HG03045 (cell line): ENCODE data around the gene STAT6.

Experiments used
- ATAC-seq: cut with Tn5 transposase; IDR thresholded peaks from one replicate; pipeline ENCODE4 v1.9.1; 2021; ENCODE audit warnings: mild to moderate bottlenecking, moderate library complexity; ENCODE audit not compliant: unreplicated experiment

The STAT6 gene

DNA sequence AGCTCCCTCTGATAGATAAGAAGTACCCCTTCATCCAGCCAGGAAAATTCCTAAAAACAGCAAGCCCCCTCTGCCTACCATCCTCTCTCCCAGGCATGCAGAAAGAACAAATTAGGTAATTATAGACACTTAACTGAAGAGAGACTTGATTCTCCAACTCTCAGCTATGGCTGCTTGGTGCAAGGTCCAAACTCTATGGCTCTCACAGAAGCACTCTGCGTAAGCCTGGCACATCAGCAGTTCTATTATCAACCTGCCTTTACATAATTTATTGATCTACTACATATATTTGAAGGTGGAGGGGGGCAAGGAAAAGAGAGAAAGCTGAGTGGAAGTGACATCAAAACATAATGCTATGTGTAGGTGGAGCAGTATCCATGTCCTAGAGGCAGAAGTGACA, 60.2 kb downstream of the STAT6 start:
- ATAC-seq: no peak

GRCh38 chr12:57049890-57050289, 61.3 kb downstream of the STAT6 start, which contains the start of gene MYO1A:
Gene MYO1A (minus strand): TSS chr12:57050129. CDS start chr12:57048323, 1,806 bp downstream.
- ATAC-seq: no peak

DNA sequence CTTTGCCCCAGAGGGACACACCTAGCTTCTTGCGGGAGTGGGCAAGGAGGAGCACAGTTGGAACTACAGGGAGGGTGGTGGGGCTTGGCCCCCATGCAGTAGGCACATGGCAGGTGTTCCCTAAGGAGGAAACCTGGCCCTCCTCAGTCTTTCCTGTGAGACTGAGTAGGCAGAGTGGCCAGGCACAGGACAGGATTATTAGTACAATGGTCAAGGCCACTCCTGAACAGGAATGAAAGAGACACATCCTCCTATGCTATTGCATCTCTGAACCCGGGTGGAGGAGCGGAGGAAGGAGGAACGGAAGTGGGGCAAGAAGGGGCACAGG, 62.1 kb downstream of the STAT6 start:
- no peak for ATAC-seq

GRCh38 chr12:57048423-57049118, 62.6 kb downstream of the STAT6 start:
- no peak for ATAC-seq

- ATAC-seq: no peak
Observed at GRCh38 chr12:57047981-57048380, 63.2 kb downstream of the STAT6 start.

DNA sequence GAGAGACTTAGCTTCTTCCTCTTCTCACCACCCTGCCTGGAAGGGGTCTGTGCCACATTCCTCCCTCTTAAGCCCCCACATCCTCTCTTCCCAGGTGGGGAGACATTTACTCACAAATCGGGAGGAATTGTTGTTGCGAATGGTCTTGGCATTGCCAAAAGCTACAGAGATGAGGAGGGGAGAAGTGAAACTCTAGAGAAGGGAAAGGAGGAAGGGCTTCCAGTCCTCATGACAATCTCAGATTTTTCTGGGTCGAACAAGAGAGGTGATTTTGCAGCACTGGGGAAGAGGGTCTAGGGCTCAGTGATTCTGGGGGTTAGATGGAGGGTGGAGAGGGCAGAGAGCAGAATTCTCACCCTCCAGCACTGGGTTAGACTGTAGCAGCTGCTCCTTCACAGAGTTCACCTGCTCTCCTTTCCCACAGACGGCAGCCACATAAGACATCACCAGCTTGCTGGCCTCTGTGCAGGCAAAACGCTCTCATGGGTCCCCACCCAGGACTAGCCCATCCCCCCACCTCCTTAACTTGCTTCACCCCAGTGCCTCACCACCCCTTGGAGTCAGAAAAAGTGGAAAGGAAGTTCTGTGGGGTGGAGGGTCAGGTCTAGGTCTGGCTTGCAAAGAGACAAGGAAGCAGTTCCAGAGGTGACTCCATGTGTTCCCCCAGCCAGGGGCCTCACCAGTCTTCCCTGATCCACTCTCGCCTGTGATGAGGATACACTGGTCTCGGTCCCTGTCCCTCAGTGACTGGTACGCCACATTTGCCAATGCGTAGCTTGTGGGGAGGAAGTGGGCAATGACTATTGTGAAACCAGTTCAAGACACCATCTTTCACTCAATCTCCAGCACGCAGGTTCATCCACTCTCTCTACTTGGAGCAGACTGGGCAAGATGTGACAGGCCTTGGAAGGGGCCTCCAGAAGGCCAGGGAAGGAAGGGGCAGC, 63.9 kb downstream of the STAT6 start:
- ATAC-seq: no peak

- no peak for ATAC-seq
Observed at GRCh38 chr12:57046086-57046791, 64.9 kb downstream of the STAT6 start.
